Measurements from ENCODE around the gene S1PR5. TPM values are rescaled to one million over a fixed set of nuclear protein-coding genes. Genes with fewer than 3 reads are reported as not detected.

The S1PR5 gene
- total RNA-seq, 1 donor from 2014 or later, result not detected

DNA sequence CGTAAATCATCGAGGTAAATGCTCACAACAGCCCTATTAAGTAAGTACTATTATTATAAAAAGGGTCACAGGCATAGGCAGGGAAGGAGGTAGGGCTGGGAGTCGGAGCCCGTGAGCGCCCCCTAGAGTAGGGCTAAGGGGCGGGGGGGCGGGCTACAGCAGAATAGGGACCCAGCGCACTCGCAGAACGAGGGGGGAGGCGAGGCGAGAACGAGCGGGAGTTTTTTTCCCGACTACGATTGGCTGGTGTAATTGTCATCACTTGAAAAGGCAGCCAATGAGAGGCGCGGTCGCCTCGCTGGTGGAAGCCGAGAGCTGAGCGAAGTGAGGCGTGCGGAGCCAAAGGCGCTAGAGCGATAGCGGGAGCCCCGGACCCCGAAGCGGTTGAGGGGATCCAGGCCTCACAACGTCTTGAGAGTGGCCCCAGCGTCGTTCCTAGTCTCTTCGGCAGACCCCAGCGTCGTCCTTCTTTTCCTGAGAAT is 38.3 kb downstream of the S1PR5 start:
- H3K27ac Mint-ChIP-seq (ENCODE audit: unreplicated experiment), result no peak overlapping the region
- no peaks in the 10 kb centered on the region for H3K9me3 Mint-ChIP-seq (ENCODE audit: unreplicated experiment)
- no peak overlapping the region for H3K4me3 Mint-ChIP-seq (ENCODE audit: unreplicated experiment)
- peaks cover 2% of the 10 kb centered on the region for H3K27me3 Mint-ChIP-seq (ENCODE audit: unreplicated experiment)
- DNase-seq (ENCODE audit: low spot score), result peak; percentile 77
- H3K36me3 Mint-ChIP-seq (ENCODE audit: low read depth, unreplicated experiment), result no peaks in the 10 kb centered on the region
- H3K4me1 Mint-ChIP-seq (ENCODE audit: unreplicated experiment), result no peaks in the 10 kb centered on the region
- TF ChIP-seq CTCF (IDR thresholded peaks at IDR 0.05; ENCODE audit: unreplicated experiment), result peak; percentile 58

DNA sequence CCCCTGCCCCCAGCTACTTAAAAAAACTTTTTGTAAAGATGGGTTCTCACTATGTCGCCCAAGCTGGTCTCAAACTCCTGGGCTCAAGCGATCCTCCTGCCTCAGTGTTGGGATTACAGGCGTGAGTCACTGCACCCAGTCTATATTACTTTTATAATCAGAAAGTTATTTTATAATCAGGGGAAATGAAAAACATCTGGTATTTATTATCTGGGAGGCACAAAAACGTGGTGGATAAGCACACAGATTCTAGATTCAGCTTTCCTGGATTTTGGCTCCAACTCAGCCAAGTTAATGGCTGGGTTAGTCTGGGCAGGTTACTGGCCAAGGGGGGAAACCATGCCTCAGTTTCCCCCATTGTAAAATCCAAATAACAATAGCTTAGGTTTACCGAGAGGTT is 38.8 kb downstream of the S1PR5 start:
- H3K4me1 Mint-ChIP-seq (ENCODE audit: unreplicated experiment), result no peaks in the 10 kb centered on the region
- no peak overlapping the region for H3K27ac Mint-ChIP-seq (ENCODE audit: unreplicated experiment)
- no peaks in the 10 kb centered on the region for H3K9me3 Mint-ChIP-seq (ENCODE audit: unreplicated experiment)
- H3K4me3 Mint-ChIP-seq (ENCODE audit: unreplicated experiment), result no peak overlapping the region
- H3K27me3 Mint-ChIP-seq (ENCODE audit: unreplicated experiment), result peaks cover 2% of the 10 kb centered on the region
- TF ChIP-seq CTCF (IDR thresholded peaks at IDR 0.05; ENCODE audit: unreplicated experiment), result no peak
- no peaks in the 10 kb centered on the region for H3K36me3 Mint-ChIP-seq (ENCODE audit: low read depth, unreplicated experiment)
- DNase-seq (ENCODE audit: low spot score), result no peak

DNA sequence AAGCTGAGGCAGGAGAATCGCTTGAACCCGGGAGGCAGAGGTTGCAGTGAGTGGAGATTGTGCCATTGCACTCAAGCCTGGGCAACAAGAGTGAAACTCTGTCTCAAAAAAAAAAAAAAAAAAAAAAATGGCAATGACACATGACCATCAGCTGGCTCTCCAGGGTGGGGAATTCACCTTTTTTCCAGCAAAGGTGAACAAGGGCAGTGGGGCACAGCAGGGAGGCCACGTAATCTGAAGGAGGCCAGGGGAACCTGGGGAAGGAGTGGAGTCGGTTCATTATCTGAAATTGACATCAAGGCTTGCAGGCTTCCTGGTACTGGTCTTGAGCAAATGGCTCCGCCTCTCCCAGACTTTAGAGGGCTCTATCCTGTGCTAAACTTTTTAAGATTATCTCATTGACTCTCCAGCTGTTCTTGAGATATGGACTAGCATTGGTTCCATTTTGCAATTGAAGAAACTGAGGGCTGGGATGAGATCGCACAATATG is 42.2 kb downstream of the S1PR5 start:
- Mint-ChIP-seq H3K4me1 (ENCODE audit: unreplicated experiment) (no peaks in the 10 kb centered on the region), H3K9me3 (ENCODE audit: unreplicated experiment) (no peaks in the 10 kb centered on the region), H3K27me3 (ENCODE audit: unreplicated experiment) (peaks cover 2% of the 10 kb centered on the region), H3K4me3 (ENCODE audit: unreplicated experiment) (no peak overlapping the region), H3K36me3 (ENCODE audit: low read depth, unreplicated experiment) (no peaks in the 10 kb centered on the region), H3K27ac (ENCODE audit: unreplicated experiment) (no peak overlapping the region)
- no peak for TF ChIP-seq CTCF (IDR thresholded peaks at IDR 0.05; ENCODE audit: unreplicated experiment)
- no peak for DNase-seq (ENCODE audit: low spot score)

- Mint-ChIP-seq H3K4me1 (ENCODE audit: unreplicated experiment) (no peaks in the 10 kb centered on the region), H3K4me3 (ENCODE audit: unreplicated experiment) (no peak overlapping the region), H3K27ac (ENCODE audit: unreplicated experiment) (no peak overlapping the region), H3K9me3 (ENCODE audit: unreplicated experiment) (no peaks in the 10 kb centered on the region), H3K36me3 (ENCODE audit: low read depth, unreplicated experiment) (no peaks in the 10 kb centered on the region), H3K27me3 (ENCODE audit: unreplicated experiment) (peaks cover 6% of the 10 kb centered on the region)
- no peak for TF ChIP-seq CTCF (IDR thresholded peaks at IDR 0.05; ENCODE audit: unreplicated experiment)
- no peak for DNase-seq (ENCODE audit: low spot score)
Measured at GRCh38 chr19:10473192-10473591, 44.1 kb downstream of the S1PR5 start.

DNA sequence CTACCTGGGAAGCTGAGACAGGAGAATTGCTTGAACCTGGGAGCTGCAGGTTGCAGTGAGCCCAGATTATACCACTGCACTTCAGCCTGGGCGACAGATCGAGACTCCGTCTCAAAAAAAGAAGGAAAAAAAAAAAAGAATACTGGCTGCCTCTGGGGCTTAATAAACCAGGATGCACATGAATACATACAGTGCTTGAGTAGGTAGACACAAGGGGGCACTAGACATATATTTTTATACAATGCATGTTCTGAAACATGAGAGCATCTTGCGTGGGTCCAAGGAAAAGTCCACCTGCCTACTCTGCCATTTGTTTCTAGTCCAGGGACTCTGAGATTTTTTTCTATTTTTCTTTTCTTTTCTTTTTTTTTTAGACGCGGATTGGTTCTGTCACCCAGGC is 45.3 kb downstream of the S1PR5 start:
- no peak for TF ChIP-seq CTCF (IDR thresholded peaks at IDR 0.05; ENCODE audit: unreplicated experiment)
- H3K9me3 Mint-ChIP-seq (ENCODE audit: unreplicated experiment), result no peaks in the 10 kb centered on the region
- H3K4me3 Mint-ChIP-seq (ENCODE audit: unreplicated experiment), result no peak overlapping the region
- H3K36me3 Mint-ChIP-seq (ENCODE audit: low read depth, unreplicated experiment), result no peaks in the 10 kb centered on the region
- H3K27me3 Mint-ChIP-seq (ENCODE audit: unreplicated experiment), result peaks cover 6% of the 10 kb centered on the region
- no peak for DNase-seq (ENCODE audit: low spot score)
- H3K27ac Mint-ChIP-seq (ENCODE audit: unreplicated experiment), result no peak overlapping the region
- H3K4me1 Mint-ChIP-seq (ENCODE audit: unreplicated experiment), result no peaks in the 10 kb centered on the region

All from endothelial cell (in vitro differentiated cells).